ENCODE results near the gene DDR2.
"Not testable (repeated sequence)": the region's sequence is repeated elsewhere in the genome, so short reads cannot be mapped to it uniquely, and the experiment has no call there.

DDR2 gene

DNA sequence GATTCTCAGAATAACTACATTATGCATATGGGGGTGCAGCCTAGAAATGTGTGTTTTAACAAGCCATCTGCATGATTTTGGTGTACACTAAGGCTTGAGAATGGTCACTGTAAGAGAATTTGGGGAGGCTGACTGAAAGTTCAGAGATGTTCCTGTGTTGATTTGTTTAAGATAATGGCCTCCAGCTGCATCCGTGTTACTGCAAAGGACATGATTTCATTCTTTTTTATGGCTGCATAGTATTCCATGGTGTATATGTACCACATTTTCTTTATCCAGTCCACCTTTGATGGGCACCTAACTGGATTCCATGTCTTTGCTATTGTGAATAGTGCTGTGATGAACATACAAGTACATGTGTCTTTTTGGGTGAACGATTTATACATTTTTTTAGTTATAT is 29.1 kb upstream of the DDR2 start:
- peak; percentile 63; the same call in 1 of the 2 replicates for TF ChIP-seq ZNF8 (CRISPR knock-in tag; IDR thresholded peaks at IDR 0.05)
- not testable (repeated sequence) for ATAC-seq

DNA sequence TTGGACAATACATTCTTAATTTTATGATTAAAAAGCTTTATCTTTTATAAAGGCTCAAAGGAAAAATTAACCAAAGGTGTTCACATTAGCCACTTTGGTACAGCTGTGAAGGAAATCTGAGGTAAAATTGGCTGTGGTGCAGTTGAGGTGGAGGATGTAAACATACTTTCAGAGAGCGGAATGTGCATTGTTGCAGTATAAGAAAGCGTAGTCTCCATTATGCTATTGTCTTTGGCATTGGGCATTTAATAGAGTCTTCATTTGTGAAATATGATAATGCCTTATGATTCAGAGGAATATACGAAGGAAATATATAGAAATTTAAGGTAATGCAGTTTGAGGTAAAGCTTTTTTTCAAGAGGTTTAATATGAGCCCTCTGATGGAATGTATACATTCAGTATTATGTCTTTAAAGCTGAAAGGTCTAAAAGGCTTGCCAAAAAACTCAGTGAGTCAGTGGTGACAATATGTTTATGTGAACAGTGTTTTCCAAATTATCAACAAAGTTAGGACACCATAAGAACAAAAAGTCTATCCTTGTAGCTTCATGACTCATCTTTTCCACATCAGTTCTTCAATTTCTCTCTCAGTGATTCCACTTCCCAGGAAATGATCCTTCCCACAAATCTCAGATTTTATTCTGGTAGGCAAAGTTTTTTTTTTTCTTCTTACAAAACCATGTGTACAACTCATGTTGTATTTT is 26.9 kb upstream of the DDR2 start:
- no peak for TF ChIP-seq ZNF565 (CRISPR knock-in tag; conservative IDR thresholded peaks at IDR 0.05; ENCODE audit: low read depth)
- no peak for TF ChIP-seq CSDC2 (CRISPR knock-in tag; IDR thresholded peaks at IDR 0.05)
- TF ChIP-seq PPARA (CRISPR knock-in tag; IDR thresholded peaks at IDR 0.05; ENCODE audit: borderline replicate concordance), result no peak
- TF ChIP-seq, protein P1, sequence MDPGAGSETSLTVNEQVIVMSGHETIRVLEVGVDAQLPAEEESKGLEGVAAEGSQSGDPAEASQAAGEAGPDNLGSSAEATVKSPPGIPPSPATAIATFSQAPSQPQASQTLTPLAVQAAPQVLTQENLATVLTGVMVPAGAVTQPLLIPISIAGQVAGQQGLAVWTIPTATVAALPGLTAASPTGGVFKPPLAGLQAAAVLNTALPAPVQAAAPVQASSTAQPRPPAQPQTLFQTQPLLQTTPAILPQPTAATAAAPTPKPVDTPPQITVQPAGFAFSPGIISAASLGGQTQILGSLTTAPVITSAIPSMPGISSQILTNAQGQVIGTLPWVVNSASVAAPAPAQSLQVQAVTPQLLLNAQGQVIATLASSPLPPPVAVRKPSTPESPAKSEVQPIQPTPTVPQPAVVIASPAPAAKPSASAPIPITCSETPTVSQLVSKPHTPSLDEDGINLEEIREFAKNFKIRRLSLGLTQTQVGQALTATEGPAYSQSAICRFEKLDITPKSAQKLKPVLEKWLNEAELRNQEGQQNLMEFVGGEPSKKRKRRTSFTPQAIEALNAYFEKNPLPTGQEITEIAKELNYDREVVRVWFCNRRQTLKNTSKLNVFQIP (CRISPR knock-in tag; IDR thresholded peaks at IDR 0.05; ENCODE audit: borderline replicate concordance, low read depth), result no peak
- TF ChIP-seq GLIS3 (CRISPR knock-in tag; IDR thresholded peaks at IDR 0.05), result no peak
- no peak for TF ChIP-seq ZFP30 (CRISPR knock-in tag; IDR thresholded peaks at IDR 0.05)
- TF ChIP-seq, protein P2, sequence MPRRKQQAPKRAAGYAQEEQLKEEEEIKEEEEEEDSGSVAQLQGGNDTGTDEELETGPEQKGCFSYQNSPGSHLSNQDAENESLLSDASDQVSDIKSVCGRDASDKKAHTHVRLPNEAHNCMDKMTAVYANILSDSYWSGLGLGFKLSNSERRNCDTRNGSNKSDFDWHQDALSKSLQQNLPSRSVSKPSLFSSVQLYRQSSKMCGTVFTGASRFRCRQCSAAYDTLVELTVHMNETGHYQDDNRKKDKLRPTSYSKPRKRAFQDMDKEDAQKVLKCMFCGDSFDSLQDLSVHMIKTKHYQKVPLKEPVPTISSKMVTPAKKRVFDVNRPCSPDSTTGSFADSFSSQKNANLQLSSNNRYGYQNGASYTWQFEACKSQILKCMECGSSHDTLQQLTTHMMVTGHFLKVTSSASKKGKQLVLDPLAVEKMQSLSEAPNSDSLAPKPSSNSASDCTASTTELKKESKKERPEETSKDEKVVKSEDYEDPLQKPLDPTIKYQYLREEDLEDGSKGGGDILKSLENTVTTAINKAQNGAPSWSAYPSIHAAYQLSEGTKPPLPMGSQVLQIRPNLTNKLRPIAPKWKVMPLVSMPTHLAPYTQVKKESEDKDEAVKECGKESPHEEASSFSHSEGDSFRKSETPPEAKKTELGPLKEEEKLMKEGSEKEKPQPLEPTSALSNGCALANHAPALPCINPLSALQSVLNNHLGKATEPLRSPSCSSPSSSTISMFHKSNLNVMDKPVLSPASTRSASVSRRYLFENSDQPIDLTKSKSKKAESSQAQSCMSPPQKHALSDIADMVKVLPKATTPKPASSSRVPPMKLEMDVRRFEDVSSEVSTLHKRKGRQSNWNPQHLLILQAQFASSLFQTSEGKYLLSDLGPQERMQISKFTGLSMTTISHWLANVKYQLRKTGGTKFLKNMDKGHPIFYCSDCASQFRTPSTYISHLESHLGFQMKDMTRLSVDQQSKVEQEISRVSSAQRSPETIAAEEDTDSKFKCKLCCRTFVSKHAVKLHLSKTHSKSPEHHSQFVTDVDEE (CRISPR knock-in tag; IDR thresholded peaks at IDR 0.05), result no peak
- no peak for TF ChIP-seq BACH2 (CRISPR knock-in tag; IDR thresholded peaks at IDR 0.05; ENCODE audit: borderline replicate concordance)
- no peak for TF ChIP-seq ZFP3 (CRISPR knock-in tag; IDR thresholded peaks at IDR 0.05)
- no peak for TF ChIP-seq ZNF70 (CRISPR knock-in tag; IDR thresholded peaks at IDR 0.05)
- 0 out of 2 replicates have a peak, but pooled peaks have one; percentile 20 for TF ChIP-seq RARB (CRISPR knock-in tag; IDR thresholded peaks at IDR 0.05)
- no peak for TF ChIP-seq OSR1 (CRISPR knock-in tag; IDR thresholded peaks at IDR 0.05)
- TF ChIP-seq, protein P3, sequence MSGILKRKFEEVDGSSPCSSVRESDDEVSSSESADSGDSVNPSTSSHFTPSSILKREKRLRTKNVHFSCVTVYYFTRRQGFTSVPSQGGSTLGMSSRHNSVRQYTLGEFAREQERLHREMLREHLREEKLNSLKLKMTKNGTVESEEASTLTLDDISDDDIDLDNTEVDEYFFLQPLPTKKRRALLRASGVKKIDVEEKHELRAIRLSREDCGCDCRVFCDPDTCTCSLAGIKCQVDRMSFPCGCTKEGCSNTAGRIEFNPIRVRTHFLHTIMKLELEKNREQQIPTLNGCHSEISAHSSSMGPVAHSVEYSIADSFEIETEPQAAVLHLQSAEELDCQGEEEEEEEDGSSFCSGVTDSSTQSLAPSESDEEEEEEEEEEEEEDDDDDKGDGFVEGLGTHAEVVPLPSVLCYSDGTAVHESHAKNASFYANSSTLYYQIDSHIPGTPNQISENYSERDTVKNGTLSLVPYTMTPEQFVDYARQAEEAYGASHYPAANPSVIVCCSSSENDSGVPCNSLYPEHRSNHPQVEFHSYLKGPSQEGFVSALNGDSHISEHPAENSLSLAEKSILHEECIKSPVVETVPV (CRISPR knock-in tag; IDR thresholded peaks at IDR 0.05), result no peak
- no peak for TF ChIP-seq ISL1 (CRISPR knock-in tag; IDR thresholded peaks at IDR 0.05)
- TF ChIP-seq, protein P4, sequence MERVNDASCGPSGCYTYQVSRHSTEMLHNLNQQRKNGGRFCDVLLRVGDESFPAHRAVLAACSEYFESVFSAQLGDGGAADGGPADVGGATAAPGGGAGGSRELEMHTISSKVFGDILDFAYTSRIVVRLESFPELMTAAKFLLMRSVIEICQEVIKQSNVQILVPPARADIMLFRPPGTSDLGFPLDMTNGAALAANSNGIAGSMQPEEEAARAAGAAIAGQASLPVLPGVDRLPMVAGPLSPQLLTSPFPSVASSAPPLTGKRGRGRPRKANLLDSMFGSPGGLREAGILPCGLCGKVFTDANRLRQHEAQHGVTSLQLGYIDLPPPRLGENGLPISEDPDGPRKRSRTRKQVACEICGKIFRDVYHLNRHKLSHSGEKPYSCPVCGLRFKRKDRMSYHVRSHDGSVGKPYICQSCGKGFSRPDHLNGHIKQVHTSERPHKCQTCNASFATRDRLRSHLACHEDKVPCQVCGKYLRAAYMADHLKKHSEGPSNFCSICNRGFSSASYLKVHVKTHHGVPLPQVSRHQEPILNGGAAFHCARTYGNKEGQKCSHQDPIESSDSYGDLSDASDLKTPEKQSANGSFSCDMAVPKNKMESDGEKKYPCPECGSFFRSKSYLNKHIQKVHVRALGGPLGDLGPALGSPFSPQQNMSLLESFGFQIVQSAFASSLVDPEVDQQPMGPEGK (CRISPR knock-in tag; IDR thresholded peaks at IDR 0.05; ENCODE audit: borderline replicate concordance), result no peak
- TF ChIP-seq TOX (CRISPR knock-in tag; IDR thresholded peaks at IDR 0.05; ENCODE audit: borderline replicate concordance), result peak; percentile 85; the same call in 1 of the 2 replicates
- TF ChIP-seq ARNTL (CRISPR knock-in tag; IDR thresholded peaks at IDR 0.05; ENCODE audit: borderline replicate concordance, low read depth), result no peak
- TF ChIP-seq ZC3H10 (CRISPR knock-in tag; IDR thresholded peaks at IDR 0.05), result peak; percentile 93
- TF ChIP-seq TCF4 (CRISPR knock-in tag; IDR thresholded peaks at IDR 0.05; ENCODE audit: borderline replicate concordance), result no peak
- TF ChIP-seq ZNF8 (CRISPR knock-in tag; IDR thresholded peaks at IDR 0.05), result no peak
- no peak for TF ChIP-seq SNAI2 (CRISPR knock-in tag; IDR thresholded peaks at IDR 0.05)
- TF ChIP-seq, protein P5, sequence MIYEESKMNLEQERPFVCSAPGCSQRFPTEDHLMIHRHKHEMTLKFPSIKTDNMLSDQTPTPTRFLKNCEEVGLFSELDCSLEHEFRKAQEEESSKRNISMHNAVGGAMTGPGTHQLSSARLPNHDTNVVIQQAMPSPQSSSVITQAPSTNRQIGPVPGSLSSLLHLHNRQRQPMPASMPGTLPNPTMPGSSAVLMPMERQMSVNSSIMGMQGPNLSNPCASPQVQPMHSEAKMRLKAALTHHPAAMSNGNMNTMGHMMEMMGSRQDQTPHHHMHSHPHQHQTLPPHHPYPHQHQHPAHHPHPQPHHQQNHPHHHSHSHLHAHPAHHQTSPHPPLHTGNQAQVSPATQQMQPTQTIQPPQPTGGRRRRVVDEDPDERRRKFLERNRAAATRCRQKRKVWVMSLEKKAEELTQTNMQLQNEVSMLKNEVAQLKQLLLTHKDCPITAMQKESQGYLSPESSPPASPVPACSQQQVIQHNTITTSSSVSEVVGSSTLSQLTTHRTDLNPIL (CRISPR knock-in tag; IDR thresholded peaks at IDR 0.05; ENCODE audit: low read depth), result no peak
- no peak for TF ChIP-seq ESRRG (CRISPR knock-in tag; IDR thresholded peaks at IDR 0.05)
- peak; percentile 78 for ATAC-seq

Data from SK-N-SH treated with all-trans-retinoic acid at 6 μM for 48 hours (cell line).